ENCODE results near the gene ACCS.
A peak's percentile ranks its signal among the peaks of the same experiment; 100 is the strongest.

ACCS gene

GRCh38 chr11:44104481-44105294, 38.6 kb downstream of the ACCS start:
- TF ChIP-seq, protein P1, sequence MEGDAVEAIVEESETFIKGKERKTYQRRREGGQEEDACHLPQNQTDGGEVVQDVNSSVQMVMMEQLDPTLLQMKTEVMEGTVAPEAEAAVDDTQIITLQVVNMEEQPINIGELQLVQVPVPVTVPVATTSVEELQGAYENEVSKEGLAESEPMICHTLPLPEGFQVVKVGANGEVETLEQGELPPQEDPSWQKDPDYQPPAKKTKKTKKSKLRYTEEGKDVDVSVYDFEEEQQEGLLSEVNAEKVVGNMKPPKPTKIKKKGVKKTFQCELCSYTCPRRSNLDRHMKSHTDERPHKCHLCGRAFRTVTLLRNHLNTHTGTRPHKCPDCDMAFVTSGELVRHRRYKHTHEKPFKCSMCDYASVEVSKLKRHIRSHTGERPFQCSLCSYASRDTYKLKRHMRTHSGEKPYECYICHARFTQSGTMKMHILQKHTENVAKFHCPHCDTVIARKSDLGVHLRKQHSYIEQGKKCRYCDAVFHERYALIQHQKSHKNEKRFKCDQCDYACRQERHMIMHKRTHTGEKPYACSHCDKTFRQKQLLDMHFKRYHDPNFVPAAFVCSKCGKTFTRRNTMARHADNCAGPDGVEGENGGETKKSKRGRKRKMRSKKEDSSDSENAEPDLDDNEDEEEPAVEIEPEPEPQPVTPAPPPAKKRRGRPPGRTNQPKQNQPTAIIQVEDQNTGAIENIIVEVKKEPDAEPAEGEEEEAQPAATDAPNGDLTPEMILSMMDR (conservative IDR thresholded peaks at IDR 0.05) = no peak; the same call in 1 of the 2 replicates
- no peak overlapping the region for H3K27ac ChIP-seq

DNA sequence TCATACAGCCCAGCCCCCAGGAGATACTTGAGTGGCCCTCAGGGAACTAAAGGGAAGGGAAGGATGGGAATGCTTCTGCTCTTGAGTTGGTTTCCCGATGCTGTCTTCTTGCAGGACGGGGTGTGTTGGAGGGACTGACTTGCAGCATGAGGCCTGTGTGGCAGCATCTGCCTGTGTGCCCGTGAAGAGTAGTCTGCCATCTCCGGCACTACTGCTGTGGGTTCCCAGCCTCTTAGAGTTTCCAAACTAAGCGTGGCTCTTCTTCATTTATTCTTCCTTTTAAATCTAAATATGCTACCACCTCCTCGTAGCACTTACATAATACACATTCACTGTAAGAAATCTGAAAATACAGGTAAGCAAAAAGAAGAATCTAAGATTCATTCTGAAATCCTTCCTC, 42.2 kb downstream of the ACCS start:
- TF ChIP-seq, protein P1 (conservative IDR thresholded peaks at IDR 0.05) = no peak
- H3K27ac ChIP-seq = no peak overlapping the region

DNA sequence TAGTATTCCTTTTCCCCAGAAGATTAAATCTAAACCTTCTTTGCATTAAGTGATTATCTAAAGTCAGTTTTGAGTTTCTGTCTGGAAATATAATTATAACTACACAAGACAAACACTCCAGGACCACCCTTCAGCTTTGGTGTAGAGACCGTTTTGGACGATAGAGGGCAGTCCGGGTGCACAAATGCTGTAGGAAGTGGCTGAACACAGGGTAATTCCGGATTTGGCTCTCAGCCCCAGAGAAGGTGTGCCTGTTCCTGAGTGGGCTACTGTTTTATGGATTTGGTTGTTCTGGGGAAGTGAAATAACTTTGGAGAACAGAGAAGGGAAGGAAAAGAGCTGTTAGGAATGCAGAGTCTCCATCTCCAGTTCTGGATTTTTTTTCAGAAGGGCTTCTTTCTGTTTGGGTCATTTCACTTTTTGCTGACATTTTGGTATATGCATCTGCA, 44.2 kb downstream of the ACCS start:
- no peak overlapping the region for H3K27ac ChIP-seq
- TF ChIP-seq, protein P1 (conservative IDR thresholded peaks at IDR 0.05) = peak; percentile 89

DNA sequence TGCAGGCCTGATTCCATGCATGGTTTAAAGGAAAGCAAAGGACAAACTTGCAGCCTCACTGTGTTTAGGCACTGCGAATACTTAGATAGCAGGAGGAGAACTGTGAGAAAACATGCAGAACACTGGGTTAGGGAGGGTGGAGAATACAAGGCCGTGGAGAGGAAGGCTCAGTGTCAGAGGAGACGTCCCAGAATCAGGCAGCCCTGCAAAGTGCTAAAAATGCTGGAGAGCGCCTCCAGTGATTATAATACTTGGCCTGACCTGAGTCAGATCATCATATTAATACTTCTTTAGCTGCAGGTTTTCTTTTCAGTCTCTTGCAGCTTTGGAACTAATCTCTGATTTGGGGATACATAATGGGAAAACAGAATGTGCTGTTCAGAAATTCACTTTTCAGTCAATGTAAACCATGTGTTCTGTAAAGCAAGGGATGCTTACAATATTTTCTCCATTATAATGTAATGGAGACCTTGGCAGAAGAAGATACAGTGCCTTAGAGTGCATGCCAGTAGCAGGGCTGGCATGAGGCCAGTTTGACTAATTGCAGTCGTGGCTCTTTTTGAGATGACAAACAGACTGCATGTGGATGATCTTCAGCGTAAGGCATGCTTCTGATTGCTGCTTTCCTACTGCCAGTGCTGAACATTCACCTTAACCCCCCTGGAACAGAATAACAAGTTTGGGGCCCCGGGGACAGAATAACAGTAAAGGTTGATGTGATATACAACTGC, 46.2 kb downstream of the ACCS start:
- no peak overlapping the region for H3K27ac ChIP-seq
- TF ChIP-seq, protein P1 (conservative IDR thresholded peaks at IDR 0.05) = no peak

- no peak overlapping the region for H3K27ac ChIP-seq
- TF ChIP-seq, protein P1 (conservative IDR thresholded peaks at IDR 0.05) = no peak
Observed at GRCh38 chr11:44113018-44113417, 46.9 kb downstream of the ACCS start.

DNA sequence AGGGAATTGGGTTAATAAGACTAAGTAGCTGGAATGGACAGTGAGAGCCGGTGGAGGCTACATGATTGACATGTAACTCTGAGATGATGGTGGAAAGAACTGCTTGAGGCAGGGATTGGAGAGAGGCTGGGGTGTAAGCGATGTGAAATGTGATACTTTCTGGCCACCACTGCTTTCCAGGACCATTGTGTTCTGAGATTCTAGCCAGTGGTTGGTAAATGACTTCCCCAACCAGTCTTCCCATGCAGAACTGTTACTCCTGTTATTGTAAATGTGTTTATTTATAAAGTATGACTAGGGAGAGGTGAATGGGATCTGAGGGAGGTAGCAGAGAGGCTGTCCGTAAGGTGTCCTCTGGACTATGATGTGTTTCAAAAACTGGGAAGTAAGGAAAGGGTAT, 47.5 kb downstream of the ACCS start:
- TF ChIP-seq, protein P1 (conservative IDR thresholded peaks at IDR 0.05) = no peak
- H3K27ac ChIP-seq = no peak overlapping the region

DNA sequence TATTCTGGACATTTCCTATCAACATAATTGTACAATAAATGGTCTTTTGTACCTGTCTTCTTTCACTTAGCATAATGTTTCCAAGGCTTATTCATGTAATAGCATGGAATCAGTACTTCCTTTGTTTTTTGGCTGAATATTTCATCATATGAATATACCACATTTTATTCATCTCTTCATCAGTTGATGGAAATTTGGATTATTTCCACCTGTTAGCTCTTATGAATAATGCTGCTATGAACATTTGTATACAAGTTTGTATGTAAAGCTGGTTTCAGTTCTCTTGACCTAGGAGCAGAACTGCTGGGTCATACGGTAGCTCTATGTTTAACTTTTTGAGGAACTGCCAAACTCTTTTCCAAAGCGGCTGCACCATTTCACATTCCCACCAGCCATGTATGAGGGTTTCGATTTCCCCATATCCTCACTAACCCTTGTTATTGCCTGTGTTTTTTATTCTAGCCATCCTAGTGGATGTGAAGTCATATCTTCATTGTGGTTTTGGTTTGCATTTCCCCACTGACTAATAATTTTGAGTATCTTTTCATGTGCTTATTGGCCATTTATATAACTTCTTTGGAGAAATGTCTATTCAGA, 50.3 kb downstream of the ACCS start:
- TF ChIP-seq, protein P1 (conservative IDR thresholded peaks at IDR 0.05) = no peak
- no peak overlapping the region for H3K27ac ChIP-seq

All from VCaP (cell line).